Heart left ventricle (tissue), 13 donors: ENCODE data around the gene C19orf44.

Experiments used
- POLR2A ChIP-seq, 2 donors: fragments of 450-650 bp; IDR thresholded peaks; one replicate each; pipeline ENCODE4 v1.6.1; 2017; ENCODE audit warnings: antibody characterized with exemption in 2 of 2, mild to moderate bottlenecking in 2 of 2, moderate library complexity in 2 of 2
- TF ChIP-seq, protein P1 (sequence below), 12 donors: fragments of 200-600 bp; sonication (generic) in 4 of 12; IDR thresholded peaks; one replicate each; pipeline versions ENCODE4 v1.5.0 to v1.8.0; 2018 to 2022; ENCODE audit warnings: antibody characterized with exemption in 12 of 12, mild to moderate bottlenecking in 5 of 12
- donor health status: ischemic (EF 13 %, LVEDD 7.1; RV severe dilation, severe dysfunction).
- donor health status: DM: no; HTN: yes; CAD: no.
- donor health status: DM: no; HTN: no; CAD: no.
- donor health status: ischemic (EF 25% LVEDD 6.9; RV normal size, moderate dysfunction).
- donor health status: ischemic (EF 25% LVEDD 5.7; RV mildly dilated, moderate dysfunction).
- donor health status: ischemic (EF 35%, LVEDD 5.7; RV mildly dilated, moderate dysfunction).
- donor health status: nonischemic (EF 11% LVEDD 7.7; RV severe dilation, severe dysfunction).
- donor health status: DM: yes; HTN: yes; CAD: no.
- donor health status: PGD.
- donor health status: ischemic (EF 29% LVEDD 5.4; RV normal size, mild dysfunction).
- donor health status: nonischemic (EF 23%, LVEDD 6.1; RV moderate dilation, normal function).

DNA sequence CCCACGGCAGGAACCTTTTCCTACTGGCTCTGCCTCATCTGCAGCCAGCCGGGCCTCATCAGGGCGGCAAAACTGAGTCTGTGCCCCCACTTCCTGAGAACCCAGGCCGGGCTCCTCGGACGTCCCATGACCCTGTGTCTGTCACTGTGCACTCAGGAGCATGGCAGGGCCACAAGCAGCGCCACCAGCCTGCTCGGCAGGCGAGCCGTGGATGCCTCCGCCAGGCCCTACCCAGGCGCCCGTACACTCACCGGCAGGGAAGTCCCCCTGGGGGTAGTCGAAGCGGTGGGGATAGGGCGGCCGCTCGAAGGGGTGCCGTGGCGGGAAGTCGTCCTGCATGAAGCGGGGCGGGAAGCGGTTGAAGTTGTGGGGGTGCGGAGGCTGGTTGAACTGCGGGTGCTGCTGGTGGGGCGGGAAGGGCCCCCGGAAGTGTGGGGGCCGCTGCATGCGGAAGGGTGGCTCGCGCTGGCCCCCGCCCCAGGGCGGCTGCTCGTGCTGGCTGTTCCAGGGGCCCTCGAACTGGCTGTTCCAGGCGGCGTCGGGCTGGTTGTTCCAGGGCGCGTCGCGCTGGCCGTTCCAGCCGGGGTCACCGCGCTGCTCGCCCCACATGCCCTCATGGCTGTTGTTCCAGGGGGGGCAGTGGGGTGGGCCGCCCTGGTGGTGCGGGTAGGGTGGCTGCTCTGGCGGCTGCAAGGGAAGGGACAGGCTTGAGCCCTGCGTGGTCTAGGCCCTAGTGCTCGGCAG lies 29.0 kb downstream of the C19orf44 start:
- TF ChIP-seq, protein P1, sequence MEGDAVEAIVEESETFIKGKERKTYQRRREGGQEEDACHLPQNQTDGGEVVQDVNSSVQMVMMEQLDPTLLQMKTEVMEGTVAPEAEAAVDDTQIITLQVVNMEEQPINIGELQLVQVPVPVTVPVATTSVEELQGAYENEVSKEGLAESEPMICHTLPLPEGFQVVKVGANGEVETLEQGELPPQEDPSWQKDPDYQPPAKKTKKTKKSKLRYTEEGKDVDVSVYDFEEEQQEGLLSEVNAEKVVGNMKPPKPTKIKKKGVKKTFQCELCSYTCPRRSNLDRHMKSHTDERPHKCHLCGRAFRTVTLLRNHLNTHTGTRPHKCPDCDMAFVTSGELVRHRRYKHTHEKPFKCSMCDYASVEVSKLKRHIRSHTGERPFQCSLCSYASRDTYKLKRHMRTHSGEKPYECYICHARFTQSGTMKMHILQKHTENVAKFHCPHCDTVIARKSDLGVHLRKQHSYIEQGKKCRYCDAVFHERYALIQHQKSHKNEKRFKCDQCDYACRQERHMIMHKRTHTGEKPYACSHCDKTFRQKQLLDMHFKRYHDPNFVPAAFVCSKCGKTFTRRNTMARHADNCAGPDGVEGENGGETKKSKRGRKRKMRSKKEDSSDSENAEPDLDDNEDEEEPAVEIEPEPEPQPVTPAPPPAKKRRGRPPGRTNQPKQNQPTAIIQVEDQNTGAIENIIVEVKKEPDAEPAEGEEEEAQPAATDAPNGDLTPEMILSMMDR (IDR thresholded peaks at IDR 0.05), result no peak
- no peak for TF ChIP-seq POLR2A (IDR thresholded peaks at IDR 0.05)
